Esophagus squamous epithelium (tissue), 4 donors: ENCODE data around the gene PRKCB.

Experiments used
- CTCF ChIP-seq, 6 experiments: fragments of 450-650 bp in 4 of 6; fragments of 200-600 bp in 2 of 6; sonication (generic) in 2 of 6; IDR thresholded peaks; one replicate each; pipeline ENCODE4 v1.5.1; 2016 to 2019; ENCODE audit warnings: antibody characterized with exemption in 6 of 6, mild to moderate bottlenecking in 4 of 6, moderate library complexity in 4 of 6
- POLR2A ChIP-seq, 4 donors: fragments of 450-650 bp; IDR thresholded peaks; one replicate each; pipeline ENCODE4 v1.6.1; 2017; ENCODE audit warnings: antibody characterized with exemption in 4 of 4, mild to moderate bottlenecking in 4 of 4, moderate library complexity in 3 of 4

DNA sequence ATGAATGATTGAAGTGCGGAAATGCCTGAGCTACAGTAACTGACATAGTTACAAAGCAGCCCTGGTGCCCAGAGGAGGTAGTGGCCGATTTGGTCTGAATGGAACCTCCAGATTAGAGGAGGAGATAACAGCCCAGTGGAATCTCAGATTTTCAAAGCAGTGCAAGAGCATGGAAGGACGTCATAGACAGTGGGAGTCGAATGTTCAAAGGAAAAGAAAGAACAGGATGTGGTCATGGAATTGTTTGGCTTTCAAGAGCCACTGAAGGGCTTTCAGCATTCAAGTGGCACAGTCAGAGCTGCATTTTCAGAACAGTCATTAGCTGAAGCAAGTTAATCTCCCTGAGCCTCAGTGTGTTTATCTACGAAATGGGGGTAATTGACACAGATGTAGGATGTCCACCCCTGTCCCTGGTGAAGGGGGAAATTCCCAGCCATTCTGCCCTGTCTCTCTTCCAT, 315.7 kb downstream of the PRKCB start:
- TF ChIP-seq CTCF (IDR thresholded peaks at IDR 0.05) (no peak), POLR2A (IDR thresholded peaks at IDR 0.05) (no peak)
